NCI-H1092 treated with DMSO at 0.1 percent for 48 hours (cell line): ENCODE results near the gene HSD11B1L.

Experiments used
- DNase-seq: peaks from one replicate; lab custom pipeline; 2025; lab: John Stamatoyannopoulos, UW

Gene HSD11B1L

GRCh38 chr19:5667751-5668271 lies 13.0 kb upstream of the HSD11B1L start:
- DNase-seq, result no peak

- no peak for DNase-seq
These were observed 11.6 kb upstream of the HSD11B1L start for GRCh38 chr19:5669212-5669611.

GRCh38 chr19:5671600-5671999 lies 9.2 kb upstream of the HSD11B1L start:
- DNase-seq, result no peak

GRCh38 chr19:5672708-5673459 lies 7.9 kb upstream of the HSD11B1L start:
- DNase-seq, result no peak

GRCh38 chr19:5673752-5674151 lies 7.1 kb upstream of the HSD11B1L start:
- DNase-seq, result no peak

- DNase-seq, result no peak
These were observed 6.1 kb upstream of the HSD11B1L start for GRCh38 chr19:5674714-5675113.

- DNase-seq, result no peak
These were observed 4.6 kb upstream of the HSD11B1L start for GRCh38 chr19:5676105-5676771.

- no peak for DNase-seq
These were observed 4.1 kb upstream of the HSD11B1L start for GRCh38 chr19:5676772-5677105.

GRCh38 chr19:5677136-5677535 lies 3.7 kb upstream of the HSD11B1L start:
- no peak for DNase-seq

GRCh38 chr19:5677580-5677979 lies 3.2 kb upstream of the HSD11B1L start:
- no peak for DNase-seq

- DNase-seq, result no peak
These were observed 2.6 kb upstream of the HSD11B1L start for GRCh38 chr19:5678071-5678718.

- no peak for DNase-seq
These were observed 1.3 kb upstream of the HSD11B1L start for GRCh38 chr19:5679289-5680083.

- DNase-seq, result no peak
These were observed 767 bp upstream of the HSD11B1L start for GRCh38 chr19:5680084-5680436.

- DNase-seq, result no peak
These were observed 722 bp downstream of the HSD11B1L start for GRCh38 chr19:5681391-5682106.

GRCh38 chr19:5682107-5682482 lies 1.3 kb downstream of the HSD11B1L start:
- DNase-seq, result no peak

GRCh38 chr19:5683177-5683886 lies 2.5 kb downstream of the HSD11B1L start:
- no peak for DNase-seq

GRCh38 chr19:5684694-5685430 lies 4.0 kb downstream of the HSD11B1L start:
- no peak for DNase-seq

- no peak for DNase-seq
These were observed 5.5 kb downstream of the HSD11B1L start for GRCh38 chr19:5686326-5686646.

GRCh38 chr19:5686647-5687359 lies 6.0 kb downstream of the HSD11B1L start:
- DNase-seq, result peak; percentile 91
